ENCODE measurements around the gene AGO4. TPM values are rescaled to one million over a fixed set of nuclear protein-coding genes. Genes with fewer than 3 reads are reported as not detected.

The AGO4 gene
- total RNA-seq, 2 donors from 2014 or later: 16.2 to 19.4 TPM

GRCh38 chr1:35838693-35839245, 31.0 kb downstream of the AGO4 start:
- H3K27ac ChIP-seq: no peak overlapping the region
- no peaks in the 10 kb centered on the region for H3K27me3 ChIP-seq (replicated peaks; ENCODE audit: insufficient read depth)
- TF ChIP-seq CTCF (IDR thresholded peaks at IDR 0.05): no peak
- H3K4me3 ChIP-seq: no peak overlapping the region
- no peaks in the 10 kb centered on the region for H3K9me3 ChIP-seq
- H3K36me3 ChIP-seq: peaks cover 49% of the 10 kb centered on the region
- H3K4me1 ChIP-seq (ENCODE audit: control insufficient read depth in 1 of 2, low read depth in 2 of 2): no peaks in the 10 kb centered on the region
- no peak for ATAC-seq (ENCODE audit: insufficient number of reproducible peaks, low FRiP score, low read depth)
- no peak for DNase-seq (ENCODE audit: low spot score)

- no peak for TF ChIP-seq CTCF (IDR thresholded peaks at IDR 0.05)
- Histone ChIP-seq H3K27ac (no peak overlapping the region), H3K9me3 (no peaks in the 10 kb centered on the region), H3K4me1 (ENCODE audit: control insufficient read depth in 1 of 2, low read depth in 2 of 2) (peaks cover 11 to 21% of the 10 kb centered on the region in 2 donors), H3K36me3 (peaks cover 31% of the 10 kb centered on the region), H3K4me3 (no peak overlapping the region), H3K27me3 (replicated peaks; ENCODE audit: insufficient read depth) (no peaks in the 10 kb centered on the region)
- ATAC-seq (ENCODE audit: insufficient number of reproducible peaks, low FRiP score, low read depth) (no peak), DNase-seq (ENCODE audit: low spot score) (no peak)
These were observed 37.0 kb downstream of the AGO4 start for GRCh38 chr1:35844826-35845225.

- Histone ChIP-seq H3K9me3 (no peaks in the 10 kb centered on the region), H3K27ac (peak overlapping the region; percentile 30 to 56), H3K36me3 (peaks cover 29% of the 10 kb centered on the region), H3K4me1 (ENCODE audit: control insufficient read depth in 1 of 2, low read depth in 2 of 2) (peaks cover 20 to 30% of the 10 kb centered on the region in 2 donors), H3K27me3 (replicated peaks; ENCODE audit: insufficient read depth) (no peaks in the 10 kb centered on the region), H3K4me3 (no peak overlapping the region)
- no peak for ATAC-seq (ENCODE audit: insufficient number of reproducible peaks, low FRiP score, low read depth)
- DNase-seq (ENCODE audit: low spot score): no peak
- TF ChIP-seq CTCF (IDR thresholded peaks at IDR 0.05): no peak
These were observed 38.0 kb downstream of the AGO4 start for GRCh38 chr1:35845766-35846165.

GRCh38 chr1:35847935-35848565, 40.2 kb downstream of the AGO4 start:
- peaks cover 23 to 47% of the 10 kb centered on the region in 2 donors for H3K4me1 ChIP-seq (ENCODE audit: control insufficient read depth in 1 of 2, low read depth in 2 of 2)
- peak overlapping the region; percentile 55 to 69 for H3K27ac ChIP-seq

GRCh38 chr1:35850051-35850450, 42.2 kb downstream of the AGO4 start:
- peaks cover 23 to 47% of the 10 kb centered on the region in 2 donors for H3K4me1 ChIP-seq (ENCODE audit: control insufficient read depth in 1 of 2, low read depth in 2 of 2)
- no peak overlapping the region for H3K4me3 ChIP-seq
- no peak for TF ChIP-seq CTCF (IDR thresholded peaks at IDR 0.05)
- no peak for ATAC-seq (ENCODE audit: insufficient number of reproducible peaks, low FRiP score, low read depth)
- DNase-seq (ENCODE audit: low spot score): no peak
- H3K36me3 ChIP-seq: peaks cover 12% of the 10 kb centered on the region
- H3K9me3 ChIP-seq: no peaks in the 10 kb centered on the region
- no peaks in the 10 kb centered on the region for H3K27me3 ChIP-seq (replicated peaks; ENCODE audit: insufficient read depth)
- peak overlapping the region; percentile 69 to 78 for H3K27ac ChIP-seq

More at GRCh38 chr1:35847935-35848565, 40.2 kb downstream of the AGO4 start:
- H3K9me3 ChIP-seq: no peaks in the 10 kb centered on the region
- DNase-seq (ENCODE audit: low spot score) (no peak), ATAC-seq (ENCODE audit: insufficient number of reproducible peaks, low FRiP score, low read depth) (no peak)
- no peaks in the 10 kb centered on the region for H3K27me3 ChIP-seq (replicated peaks; ENCODE audit: insufficient read depth)
- TF ChIP-seq CTCF (IDR thresholded peaks at IDR 0.05): no peak
- no peak overlapping the region for H3K4me3 ChIP-seq
- H3K36me3 ChIP-seq: peaks cover 14% of the 10 kb centered on the region
